GM20000 (cell line): ENCODE results near the gene RALB.

Experiments
- DNase-seq: peaks from one replicate; pipeline ENCODE4 v3.0.0; 2012; ENCODE audit warnings: low spot score
- TF ChIP-seq, protein P1 (sequence below): IDR thresholded peaks from 2 replicates; pipeline ENCODE4 v1.5.1; 2012; ENCODE audit warnings: mild to moderate bottlenecking, control low read depth; ENCODE audit errors: extremely low read depth, missing control alignments

RALB gene

DNA sequence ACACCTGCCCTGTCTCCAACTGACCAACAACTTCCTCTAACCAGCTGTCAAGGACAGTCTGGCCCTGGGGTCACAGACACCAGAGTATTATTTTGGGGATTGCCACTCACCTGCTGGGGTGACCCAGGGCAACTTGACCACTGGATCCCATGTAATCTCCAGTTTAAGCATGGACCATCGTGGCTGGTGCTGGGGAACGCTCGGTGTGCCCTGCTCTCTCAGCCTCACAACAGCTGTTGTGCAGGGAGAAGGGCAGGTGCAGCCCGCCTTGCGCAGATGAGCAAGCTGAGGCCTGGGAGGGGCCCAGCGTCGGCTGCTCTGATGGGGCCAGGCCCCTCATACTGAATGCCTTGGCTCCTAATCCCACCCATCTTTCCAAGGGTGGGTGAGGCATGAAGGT, 72.3 kb downstream of the RALB start:
- no peak for DNase-seq
- TF ChIP-seq, protein P1, sequence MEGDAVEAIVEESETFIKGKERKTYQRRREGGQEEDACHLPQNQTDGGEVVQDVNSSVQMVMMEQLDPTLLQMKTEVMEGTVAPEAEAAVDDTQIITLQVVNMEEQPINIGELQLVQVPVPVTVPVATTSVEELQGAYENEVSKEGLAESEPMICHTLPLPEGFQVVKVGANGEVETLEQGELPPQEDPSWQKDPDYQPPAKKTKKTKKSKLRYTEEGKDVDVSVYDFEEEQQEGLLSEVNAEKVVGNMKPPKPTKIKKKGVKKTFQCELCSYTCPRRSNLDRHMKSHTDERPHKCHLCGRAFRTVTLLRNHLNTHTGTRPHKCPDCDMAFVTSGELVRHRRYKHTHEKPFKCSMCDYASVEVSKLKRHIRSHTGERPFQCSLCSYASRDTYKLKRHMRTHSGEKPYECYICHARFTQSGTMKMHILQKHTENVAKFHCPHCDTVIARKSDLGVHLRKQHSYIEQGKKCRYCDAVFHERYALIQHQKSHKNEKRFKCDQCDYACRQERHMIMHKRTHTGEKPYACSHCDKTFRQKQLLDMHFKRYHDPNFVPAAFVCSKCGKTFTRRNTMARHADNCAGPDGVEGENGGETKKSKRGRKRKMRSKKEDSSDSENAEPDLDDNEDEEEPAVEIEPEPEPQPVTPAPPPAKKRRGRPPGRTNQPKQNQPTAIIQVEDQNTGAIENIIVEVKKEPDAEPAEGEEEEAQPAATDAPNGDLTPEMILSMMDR = no peak

DNA sequence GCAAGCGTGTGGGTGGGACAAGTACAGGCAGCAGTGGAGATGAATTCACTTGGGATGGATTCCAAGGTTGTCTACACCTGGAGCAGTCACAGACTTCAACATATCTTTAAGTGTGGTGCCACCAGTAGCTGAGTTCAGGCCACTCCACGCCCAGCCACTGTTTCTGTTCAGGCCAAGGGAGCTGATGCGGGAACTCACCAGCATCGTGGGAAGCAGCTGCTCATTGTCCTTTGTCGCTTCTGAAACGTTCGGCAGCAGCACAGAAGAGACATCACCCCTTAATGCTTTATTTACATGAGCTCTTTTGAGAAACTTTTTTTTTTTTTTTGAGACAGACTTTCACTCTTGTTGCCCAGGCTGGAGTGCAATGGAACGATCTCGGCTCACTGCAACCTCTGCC, 73.4 kb downstream of the RALB start:
- no peak for DNase-seq
- TF ChIP-seq, protein P1 = no peak

DNA sequence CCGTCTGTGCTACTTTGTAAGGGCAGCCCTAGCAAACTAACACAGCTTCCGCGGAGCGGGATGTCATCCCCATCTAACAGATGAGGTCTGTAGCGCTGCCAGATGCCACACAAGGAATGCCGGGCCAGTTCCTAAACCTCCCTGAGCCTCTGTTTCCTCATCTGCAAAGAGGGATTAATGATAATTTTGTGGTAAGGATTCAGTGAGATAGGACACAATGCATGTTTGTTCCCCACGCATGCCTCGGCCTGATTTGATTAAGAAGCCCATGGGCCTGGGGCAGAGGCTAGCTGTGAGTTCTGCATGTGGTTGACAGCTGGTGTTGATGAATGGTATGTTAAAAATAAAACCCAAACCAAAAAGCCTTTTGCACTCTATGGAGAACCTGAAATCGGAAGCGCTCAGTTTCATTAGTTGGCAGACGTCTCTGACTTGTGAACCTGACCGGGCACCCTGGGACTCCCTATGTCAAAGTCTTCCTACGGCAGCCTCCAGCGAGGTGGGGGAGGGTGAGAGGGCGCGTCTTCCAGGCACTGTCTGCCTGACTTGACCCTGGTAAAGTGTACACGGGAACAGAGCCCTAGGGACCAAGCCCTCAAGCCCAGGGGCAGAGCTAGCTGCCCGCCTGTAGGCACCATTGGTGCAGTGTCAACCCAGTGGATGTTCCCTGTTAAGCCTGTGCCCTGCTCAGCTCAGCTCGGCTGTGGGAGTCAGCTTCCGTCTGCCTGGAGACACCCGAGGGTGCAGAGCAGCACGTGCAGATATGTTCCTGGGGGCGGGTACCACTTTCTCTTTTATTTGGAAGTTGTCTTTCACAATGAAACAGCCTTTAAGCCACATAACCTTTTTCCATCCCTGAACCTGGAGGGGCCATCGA, 78.5 kb downstream of the RALB start:
- no peak for DNase-seq
- TF ChIP-seq, protein P1 = no peak

DNA sequence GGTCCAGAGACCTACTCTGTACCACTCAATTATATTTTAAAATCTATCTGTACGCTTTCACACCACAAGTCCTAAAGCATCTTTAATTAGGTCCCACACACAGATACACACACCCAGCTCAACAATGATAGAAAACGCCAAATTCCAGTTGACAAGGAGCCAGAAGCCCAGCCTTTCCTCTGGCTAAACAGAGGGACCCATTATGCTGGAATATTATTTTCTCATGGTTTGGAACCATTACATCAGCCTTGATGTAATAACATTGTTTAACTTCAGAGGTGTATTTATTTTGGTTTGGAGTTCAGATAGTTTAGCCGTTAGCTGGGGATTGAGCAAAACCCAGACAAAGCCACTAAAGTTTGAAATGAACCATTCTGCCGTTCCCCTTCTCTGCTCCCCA, 79.3 kb downstream of the RALB start:
- TF ChIP-seq, protein P1 = no peak
- DNase-seq = no peak

DNA sequence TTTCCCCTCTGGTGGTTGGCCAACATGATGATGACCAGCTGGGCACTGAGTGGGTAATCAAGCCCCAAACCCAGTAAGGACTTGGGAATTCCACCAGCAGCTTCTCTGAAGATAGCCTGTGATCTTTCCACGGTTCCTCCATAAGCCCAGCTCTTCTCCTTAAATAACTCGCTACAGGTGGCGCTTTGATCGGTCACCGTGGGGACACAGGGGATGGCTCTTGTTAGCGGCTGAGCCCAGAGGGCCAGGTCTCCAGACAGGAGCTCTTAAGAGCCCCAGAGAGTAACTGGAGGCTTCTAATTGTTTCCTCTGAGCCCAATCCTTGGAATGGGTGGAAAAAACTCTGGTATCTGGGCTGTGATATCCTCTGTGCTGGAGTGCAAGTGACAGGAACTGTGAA, 79.7 kb downstream of the RALB start:
- TF ChIP-seq, protein P1 = no peak
- DNase-seq = no peak

DNA sequence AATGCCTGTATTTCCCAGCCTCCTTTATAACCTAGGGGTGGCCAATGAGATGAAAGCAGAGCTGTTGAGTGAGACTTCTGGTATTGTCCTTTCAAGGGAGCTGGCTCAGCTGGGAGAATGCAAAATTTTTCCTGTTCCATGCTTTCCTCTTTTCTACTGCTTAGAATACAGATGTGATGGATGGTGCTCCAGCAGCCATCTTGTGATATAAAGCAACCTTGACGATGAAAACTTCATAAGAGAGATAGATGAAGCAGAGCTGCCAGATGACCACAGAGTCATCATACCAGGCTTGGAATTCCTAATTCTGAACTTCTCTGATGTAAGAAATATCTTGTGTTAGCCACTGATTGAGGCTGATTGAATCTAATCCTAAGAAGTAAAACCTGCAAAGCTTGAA, 81.4 kb downstream of the RALB start:
- no peak for DNase-seq
- TF ChIP-seq, protein P1 = no peak

DNA sequence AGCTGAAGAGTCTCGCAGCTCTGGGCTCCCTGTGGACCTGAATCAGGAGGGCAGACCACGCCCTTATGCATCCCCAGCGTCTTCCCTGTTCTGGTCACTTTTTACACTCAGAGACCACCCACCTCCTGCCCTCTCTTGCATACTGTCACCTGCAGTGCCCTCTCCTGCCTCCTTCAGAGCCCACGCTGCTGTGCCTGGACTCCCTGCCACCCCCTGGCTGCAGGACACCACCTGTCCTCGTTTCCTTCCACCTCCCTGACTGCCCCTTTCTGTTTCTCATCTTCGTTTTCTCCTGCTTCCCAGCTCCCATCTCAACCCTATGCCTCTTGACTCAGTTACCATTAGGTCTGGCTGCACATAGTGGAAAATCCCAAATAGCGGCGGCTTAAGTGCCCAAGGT, 84.1 kb downstream of the RALB start:
- TF ChIP-seq, protein P1 = no peak
- no peak for DNase-seq
